SK-N-SH (cell line): ENCODE data around the gene IQSEC3. TPM values are rescaled to one million over a fixed set of nuclear protein-coding genes. Genes with fewer than 3 reads are reported as not detected.

Experiments
- CTCF ChIA-PET: fragments of 300-600, 350-600 bp; formaldehyde crosslinking; extraction: SDS; loops from one replicate; lab custom pipeline; 2021; lab: Yijun Ruan, JAX
- POLR2A ChIA-PET: fragments of 350-600 bp; sonication (Branson Sonifier 250); formaldehyde crosslinking; extraction: SDS; loops from one replicate; lab custom pipeline; 2020; ENCODE audit warnings: antibody characterized with exemption, inconsistent platforms; lab: Yijun Ruan, JAX
- DNase-seq: peaks from one replicate; pipeline ENCODE4 v3.0.0; 2012
- H2AFZ ChIP-seq: fragments of 200-600 bp; sonication (generic); 2 replicates; pipeline ENCODE4 v1.8.1; 2016; ENCODE audit warnings: antibody characterized with exemption, mild to moderate bottlenecking, low read depth
- H3F3A ChIP-seq: fragments of 200-600 bp; sonication (generic); replicated peaks from 2 replicates; pipeline ENCODE3; 2016; ENCODE audit warnings: antibody characterized with exemption, mild to moderate bottlenecking; ENCODE audit not compliant: insufficient read depth
- H3K27ac ChIP-seq, 2 experiments: fragments of 200-500 bp in 1 of 2; fragments of 200-600 bp in 1 of 2; sonication (Bioruptor generic) in 1 of 2; sonication (generic), shearing (Covaris generic) in 1 of 2; 2 replicates each; pipeline versions ENCODE4 v1.5.1 to v1.6.1; 2014 to 2016; ENCODE audit warnings: low read depth in 2 of 2, inconsistent platforms in 1 of 2, low read length in 1 of 2, mild to moderate bottlenecking in 1 of 2, mixed read lengths in 1 of 2
- H3K27me3 ChIP-seq: fragments of 200-600 bp; sonication (generic), shearing (Covaris generic); 2 replicates; pipeline ENCODE4 v1.6.1; 2016; ENCODE audit warnings: mixed run types; ENCODE audit not compliant: insufficient read depth
- H3K36me3 ChIP-seq, 2 experiments: fragments of 200-500 bp in 1 of 2; fragments of 200-600 bp in 1 of 2; sonication (Bioruptor generic) in 1 of 2; sonication (generic) in 1 of 2; replicated peaks in 1 of 2; 2 replicates each; pipeline versions ENCODE3 to v1.5.1; 2014 to 2016; ENCODE audit warnings: low read length in 1 of 2, mild to moderate bottlenecking in 1 of 2; ENCODE audit not compliant: insufficient read depth in 2 of 2, control insufficient read depth in 1 of 2
- H3K4me1 ChIP-seq, 2 experiments: fragments of 200-500 bp in 1 of 2; fragments of 200-600 bp in 1 of 2; sonication (Bioruptor generic) in 1 of 2; sonication (generic), shearing (Covaris generic) in 1 of 2; 2 replicates each; pipeline versions ENCODE4 v1.5.1 to v1.6.1; 2014 to 2016; ENCODE audit warnings: low read depth in 1 of 2, low read length in 1 of 2, mixed run types in 1 of 2; ENCODE audit not compliant: insufficient read depth in 2 of 2, control insufficient read depth in 1 of 2
- H3K4me2 ChIP-seq: fragments of 200-600 bp; sonication (generic), shearing (Covaris generic); 2 replicates; pipeline ENCODE4 v1.6.1; 2017; ENCODE audit warnings: mixed run types
- H3K4me3 ChIP-seq, 2 experiments: fragments of 200-500 bp in 1 of 2; fragments of 200-600 bp in 1 of 2; sonication (Bioruptor generic) in 1 of 2; sonication (generic), shearing (Covaris generic) in 1 of 2; 2 replicates each; pipeline versions ENCODE4 v1.5.1 to v1.8.1; 2014 to 2016; ENCODE audit warnings: low read depth in 2 of 2, inconsistent platforms in 1 of 2, low read length in 1 of 2, mild to moderate bottlenecking in 1 of 2, mixed read lengths in 1 of 2, moderate library complexity in 1 of 2
- H3K79me2 ChIP-seq: fragments of 200-600 bp; sonication (generic); 2 replicates; pipeline ENCODE4 v1.8.1; 2017; ENCODE audit warnings: mild to moderate bottlenecking; ENCODE audit not compliant: insufficient read depth
- H3K9ac ChIP-seq: fragments of 200-600 bp; sonication (generic); 2 replicates; pipeline ENCODE4 v1.6.1; 2017; ENCODE audit warnings: mixed run types
- H3K9me2 ChIP-seq: fragments of 200-600 bp; sonication (generic); 2 replicates; pipeline ENCODE4 v1.6.1; 2017; ENCODE audit warnings: mixed run types
- H3K9me3 ChIP-seq: fragments of 200-600 bp; sonication (generic); 2 replicates; pipeline ENCODE4 v1.6.1; 2017; ENCODE audit warnings: mixed run types, mild to moderate bottlenecking, moderate library complexity
- H4K20me1 ChIP-seq: fragments of 200-600 bp; sonication (generic); 2 replicates; pipeline ENCODE4 v1.6.1; 2017; ENCODE audit warnings: mild to moderate bottlenecking, mixed run types; ENCODE audit not compliant: insufficient read depth
- EZH2phosphoT487 ChIP-seq: fragments of 200-600 bp; sonication (generic); IDR thresholded peaks from 2 replicates; pipeline ENCODE4 v1.6.1; 2017; ENCODE audit warnings: low read depth, mixed run types, mild to moderate bottlenecking, antibody characterized with exemption, moderate library complexity, borderline replicate concordance
- FOSL2 ChIP-seq: IDR thresholded peaks from 2 replicates; pipeline ENCODE4 v1.4.0; 2012; ENCODE audit warnings: low read depth, mild to moderate bottlenecking, moderate library complexity, borderline replicate concordance
- FOXJ3 ChIP-seq: sonication (generic); formaldehyde crosslinking; IDR thresholded peaks from 2 replicates; pipeline ENCODE4 v1.5.1; 2020; ENCODE audit warnings: mild to moderate bottlenecking, missing genetic modification reagents
- MAX ChIP-seq: IDR thresholded peaks from 2 replicates; pipeline ENCODE4 v1.4.0; 2012; ENCODE audit warnings: low read depth
- MEF2A ChIP-seq: IDR thresholded peaks from 2 replicates; pipeline ENCODE4 v1.4.0; 2012; ENCODE audit warnings: low read depth, borderline replicate concordance
- MXI1 ChIP-seq: IDR thresholded peaks from 2 replicates; pipeline ENCODE4 v1.6.1; 2012; ENCODE audit warnings: mild to moderate bottlenecking, low read depth, low read length, improper control_type of control experiment
- NFIC ChIP-seq: IDR thresholded peaks from 2 replicates; pipeline ENCODE4 v1.4.0; 2012; ENCODE audit warnings: borderline replicate concordance
- NRF1 ChIP-seq: IDR thresholded peaks from 2 replicates; pipeline ENCODE4 v1.6.1; 2012; ENCODE audit warnings: low read depth, mild to moderate bottlenecking, low read length
- POLR2AphosphoS5 ChIP-seq: IDR thresholded peaks from 2 replicates; pipeline ENCODE4 v1.6.1; 2012; ENCODE audit warnings: low read depth, low read length
- RAD21 ChIP-seq: IDR thresholded peaks from 2 replicates; pipeline ENCODE4 v1.6.1; 2012; ENCODE audit warnings: mild to moderate bottlenecking, low read length
- RCOR1 ChIP-seq: fragments of 150-350 bp; IDR thresholded peaks from 2 replicates; pipeline ENCODE4 v1.6.1; 2017; ENCODE audit warnings: antibody characterized with exemption, low read length
- RFX5 ChIP-seq: IDR thresholded peaks from 2 replicates; pipeline ENCODE4 v1.6.1; 2012; ENCODE audit warnings: mild to moderate bottlenecking, improper control_type of control experiment, low read length
- RXRA ChIP-seq: IDR thresholded peaks from 2 replicates; pipeline ENCODE4 v1.4.0; 2012; ENCODE audit warnings: low read depth, mild to moderate bottlenecking, borderline replicate concordance
- SIN3A ChIP-seq: IDR thresholded peaks from 2 replicates; pipeline ENCODE4 v1.6.1; 2012; ENCODE audit warnings: low read depth, mild to moderate bottlenecking, low read length, moderate library complexity, borderline replicate concordance
- SMC3 ChIP-seq: IDR thresholded peaks from 2 replicates; pipeline ENCODE4 v1.6.1; 2012; ENCODE audit warnings: low read depth, low read length, improper control_type of control experiment
- TAF1 ChIP-seq: IDR thresholded peaks from 2 replicates; pipeline ENCODE4 v1.6.1; 2012; ENCODE audit warnings: low read depth, mild to moderate bottlenecking, low read length, moderate library complexity, borderline replicate concordance
- TCF12 ChIP-seq: IDR thresholded peaks from 2 replicates; pipeline ENCODE4 v1.4.0; 2012
- YY1 ChIP-seq: IDR thresholded peaks from 2 replicates; pipeline ENCODE4 v1.4.0; 2012; ENCODE audit warnings: low read depth, mild to moderate bottlenecking
- ZBTB33 ChIP-seq: IDR thresholded peaks from 2 replicates; pipeline ENCODE4 v1.4.0; 2012; ENCODE audit warnings: low read depth, borderline replicate concordance
- WGBS: methylation state at CpG from one replicate; pipeline ENCODE4 v1.1.6; 2017; ENCODE audit warnings: low lambda C conversion rate; 5-methylcytosine and 5-hydroxymethylcytosine counted together
- polyA plus RNA-seq, 3 experiments: library from polyadenylated mRNA; depleted of rRNA; stranded (reverse); fragments of >200 nt; gene quantifications; 2 replicates each; pipeline ENCODE4 v1.2.3, GENCODE V29; 2012
- TF ChIP-seq, protein P1 (sequence below): fragments of 150-350 bp; IDR thresholded peaks from 2 replicates; pipeline ENCODE4 v1.6.1; 2017; ENCODE audit warnings: antibody characterized with exemption, low read length, low read depth, borderline replicate concordance
- TF ChIP-seq, protein P2 (sequence below): fragments of 200-600 bp; sonication (generic); IDR thresholded peaks from 2 replicates; pipeline ENCODE4 v1.6.1; 2017; ENCODE audit warnings: antibody characterized with exemption, mild to moderate bottlenecking, moderate library complexity
- TF ChIP-seq, protein P3 (sequence below): IDR thresholded peaks from 2 replicates; pipeline ENCODE4; 2012

IQSEC3 gene
- polyA plus RNA-seq, 1 of the 3 experiments (the other 2 are of a cell fraction), result 0.02 TPM

DNA sequence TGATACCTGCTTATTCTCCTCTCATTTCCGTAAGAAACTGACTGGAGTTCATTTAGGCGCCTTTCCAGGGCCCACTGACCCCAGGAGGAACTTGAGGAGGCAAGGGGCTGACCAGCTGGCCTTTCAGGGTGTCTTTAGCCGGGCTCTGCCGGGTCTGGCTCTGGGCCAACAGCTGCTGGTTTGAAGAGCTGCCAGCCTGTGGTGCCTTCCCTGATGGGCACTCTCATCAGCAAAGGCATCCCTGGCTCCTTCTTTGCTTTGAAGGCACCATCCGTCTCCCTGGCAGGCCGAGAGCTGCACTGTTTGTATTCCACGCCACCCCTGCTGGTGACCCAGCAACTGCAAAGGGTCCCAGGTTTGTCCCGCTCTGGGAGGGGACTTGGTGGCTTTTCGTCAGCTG is 42.0 kb downstream of the IQSEC3 start:
- no peak overlapping the region for H2AFZ ChIP-seq
- H4K20me1 ChIP-seq, result no peaks in the 10 kb centered on the region
- no peak overlapping the region for H3K9ac ChIP-seq
- H3K9me3 ChIP-seq, result no peaks in the 10 kb centered on the region
- POLR2A ChIA-PET, result no interaction called here
- no peak overlapping the region for H3K4me3 ChIP-seq
- 59% methylated on average over 8 of the region's 9 CpGs for WGBS
- peaks cover 0 to 6% of the 10 kb centered on the region in 2 experiments; a peak in 1 of 4 replicates for H3K4me1 ChIP-seq
- peaks cover 12% of the 10 kb centered on the region; the same call in 1 of the 2 replicates for H3K27me3 ChIP-seq
- H3K79me2 ChIP-seq, result no peaks in the 10 kb centered on the region
- H3K27ac ChIP-seq, result no peak overlapping the region
- CTCF ChIA-PET, result interaction anchor here (0.6 to 4.5 kb wide), 7 partner anchors 9 to 111 kb away, joined by 3 to 29 read pairs (median 3); no protein-coding TSS in a partner anchor
- H3K4me2 ChIP-seq, result no peak overlapping the region
- no peaks in the 10 kb centered on the region for H3F3A ChIP-seq
- peak; percentile 77 for DNase-seq
- H3K36me3 ChIP-seq, result no peaks in the 10 kb centered on the region
- TF ChIP-seq MEF2A, result no peak
- no peak for TF ChIP-seq RCOR1
- peak; percentile 36 for TF ChIP-seq RAD21
- TF ChIP-seq MXI1, result no peak
- no peak for TF ChIP-seq NRF1
- TF ChIP-seq NFIC, result peak; percentile 44; the same call in 1 of the 2 replicates
- TF ChIP-seq SMC3, result no peak; the same call in 1 of the 2 replicates
- TF ChIP-seq FOXJ3, result no peak
- H3K9me2 ChIP-seq, result no peaks in the 10 kb centered on the region

GRCh38 chr12:109446-109845 is 42.9 kb downstream of the IQSEC3 start:
- Histone ChIP-seq H3F3A (no peaks in the 10 kb centered on the region), H3K27ac (no peak overlapping the region), H4K20me1 (no peaks in the 10 kb centered on the region), H2AFZ (no peak overlapping the region), H3K79me2 (no peaks in the 10 kb centered on the region), H3K4me1 (peaks cover 0 to 6% of the 10 kb centered on the region in 2 experiments; a peak in 1 of 4 replicates), H3K27me3 (peaks cover 12% of the 10 kb centered on the region; the same call in 1 of the 2 replicates), H3K4me3 (no peak overlapping the region), H3K9me2 (no peaks in the 10 kb centered on the region), H3K36me3 (no peaks in the 10 kb centered on the region), H3K9ac (no peak overlapping the region), H3K4me2 (no peak overlapping the region), H3K9me3 (no peaks in the 10 kb centered on the region)
- CTCF ChIA-PET, result interaction anchor here (1.2 to 4.5 kb wide), 4 partner anchors 15 to 111 kb away, joined by 3 to 29 read pairs (median 4); no protein-coding TSS in a partner anchor
- no peak for DNase-seq
- WGBS, result 70% methylated on average over 6 of the region's 6 CpGs
- POLR2A ChIA-PET, result no interaction called here
- TF ChIP-seq, protein P1, sequence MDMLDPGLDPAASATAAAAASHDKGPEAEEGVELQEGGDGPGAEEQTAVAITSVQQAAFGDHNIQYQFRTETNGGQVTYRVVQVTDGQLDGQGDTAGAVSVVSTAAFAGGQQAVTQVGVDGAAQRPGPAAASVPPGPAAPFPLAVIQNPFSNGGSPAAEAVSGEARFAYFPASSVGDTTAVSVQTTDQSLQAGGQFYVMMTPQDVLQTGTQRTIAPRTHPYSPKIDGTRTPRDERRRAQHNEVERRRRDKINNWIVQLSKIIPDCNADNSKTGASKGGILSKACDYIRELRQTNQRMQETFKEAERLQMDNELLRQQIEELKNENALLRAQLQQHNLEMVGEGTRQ, result no peak
- TF ChIP-seq, protein P2, sequence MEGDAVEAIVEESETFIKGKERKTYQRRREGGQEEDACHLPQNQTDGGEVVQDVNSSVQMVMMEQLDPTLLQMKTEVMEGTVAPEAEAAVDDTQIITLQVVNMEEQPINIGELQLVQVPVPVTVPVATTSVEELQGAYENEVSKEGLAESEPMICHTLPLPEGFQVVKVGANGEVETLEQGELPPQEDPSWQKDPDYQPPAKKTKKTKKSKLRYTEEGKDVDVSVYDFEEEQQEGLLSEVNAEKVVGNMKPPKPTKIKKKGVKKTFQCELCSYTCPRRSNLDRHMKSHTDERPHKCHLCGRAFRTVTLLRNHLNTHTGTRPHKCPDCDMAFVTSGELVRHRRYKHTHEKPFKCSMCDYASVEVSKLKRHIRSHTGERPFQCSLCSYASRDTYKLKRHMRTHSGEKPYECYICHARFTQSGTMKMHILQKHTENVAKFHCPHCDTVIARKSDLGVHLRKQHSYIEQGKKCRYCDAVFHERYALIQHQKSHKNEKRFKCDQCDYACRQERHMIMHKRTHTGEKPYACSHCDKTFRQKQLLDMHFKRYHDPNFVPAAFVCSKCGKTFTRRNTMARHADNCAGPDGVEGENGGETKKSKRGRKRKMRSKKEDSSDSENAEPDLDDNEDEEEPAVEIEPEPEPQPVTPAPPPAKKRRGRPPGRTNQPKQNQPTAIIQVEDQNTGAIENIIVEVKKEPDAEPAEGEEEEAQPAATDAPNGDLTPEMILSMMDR, result no peak
- TF ChIP-seq MAX, result no peak
- no peak for TF ChIP-seq EZH2phosphoT487
- TF ChIP-seq RFX5, result no peak
- no peak for TF ChIP-seq YY1
- TF ChIP-seq FOSL2, result no peak
- TF ChIP-seq POLR2AphosphoS5, result no peak
- TF ChIP-seq RXRA, result no peak
- TF ChIP-seq NRF1, result no peak
- TF ChIP-seq TCF12, result no peak
- TF ChIP-seq, protein P3, sequence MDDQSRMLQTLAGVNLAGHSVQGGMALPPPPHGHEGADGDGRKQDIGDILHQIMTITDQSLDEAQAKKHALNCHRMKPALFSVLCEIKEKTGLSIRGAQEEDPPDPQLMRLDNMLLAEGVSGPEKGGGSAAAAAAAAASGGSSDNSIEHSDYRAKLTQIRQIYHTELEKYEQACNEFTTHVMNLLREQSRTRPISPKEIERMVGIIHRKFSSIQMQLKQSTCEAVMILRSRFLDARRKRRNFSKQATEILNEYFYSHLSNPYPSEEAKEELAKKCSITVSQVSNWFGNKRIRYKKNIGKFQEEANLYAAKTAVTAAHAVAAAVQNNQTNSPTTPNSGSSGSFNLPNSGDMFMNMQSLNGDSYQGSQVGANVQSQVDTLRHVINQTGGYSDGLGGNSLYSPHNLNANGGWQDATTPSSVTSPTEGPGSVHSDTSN, result no peak
- TF ChIP-seq TAF1, result no peak
- no peak for TF ChIP-seq ZBTB33
- TF ChIP-seq SIN3A, result no peak
